NCI-H1930 (cell line): ENCODE results near the gene ARSG.
"Not testable (repeated sequence)": the region's sequence is repeated elsewhere in the genome, so short reads cannot be mapped to it uniquely, and the experiment has no call there.

Experiments
- DNase-seq, 2 experiments: peaks; one replicate each; lab custom pipeline; 2025; lab: John Stamatoyannopoulos, UW

The ARSG gene

DNA sequence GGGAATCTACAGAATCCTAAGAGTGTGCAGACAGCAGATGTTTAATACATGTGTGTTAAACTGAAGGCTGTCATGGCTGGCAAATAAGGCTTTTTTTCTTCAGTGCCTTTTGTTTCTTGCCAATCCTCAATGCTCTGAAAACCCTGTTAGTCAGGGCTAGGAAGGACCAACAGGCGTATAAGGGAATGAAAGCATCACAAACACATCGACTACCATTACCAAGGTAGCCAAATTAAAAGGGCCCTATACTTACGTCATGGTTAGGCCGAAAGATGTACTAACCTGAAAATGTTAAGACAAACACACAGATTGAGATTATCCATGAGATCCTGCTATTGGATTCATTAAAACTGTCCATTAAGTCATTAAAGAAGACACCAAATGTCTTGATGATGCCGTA lies 13.5 kb upstream of the ARSG start:
- no peak for DNase-seq

DNA sequence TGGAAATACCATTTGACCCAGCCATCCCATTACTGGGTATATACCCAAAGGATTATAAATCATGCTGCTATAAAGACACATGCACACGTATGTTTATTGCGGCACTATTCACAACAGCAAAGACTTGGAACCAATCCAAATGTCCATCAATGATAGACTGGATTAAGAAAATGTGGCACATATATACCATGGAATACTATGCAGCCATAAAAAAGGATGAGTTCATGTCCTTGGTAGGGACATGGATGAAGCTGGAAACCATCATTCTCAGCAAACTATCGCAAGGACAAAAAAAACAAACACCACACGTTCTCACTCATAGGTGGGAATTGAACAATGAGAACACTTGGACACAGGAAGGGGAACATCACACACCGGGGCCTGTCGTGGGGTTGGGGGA lies 9.3 kb upstream of the ARSG start:
- DNase-seq = not testable (repeated sequence)

DNA sequence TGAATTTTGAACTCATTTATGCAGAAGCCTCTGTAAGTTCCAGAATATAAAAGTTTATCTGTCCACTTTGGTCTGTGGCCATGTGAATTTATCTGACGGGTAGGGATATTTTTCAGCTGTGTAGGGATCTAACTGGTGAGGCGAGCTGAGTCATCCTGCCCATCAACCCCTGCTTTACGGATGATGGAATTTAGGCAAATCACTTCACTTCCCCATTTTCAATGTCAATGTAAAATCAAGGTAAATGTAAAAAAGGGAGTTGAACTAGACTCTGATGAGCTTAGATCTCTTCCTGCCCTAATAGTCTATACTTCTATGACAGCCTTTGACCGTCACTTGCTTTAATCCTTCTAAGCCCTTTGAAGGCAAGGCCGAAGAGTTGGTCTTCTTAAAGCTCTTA lies 2.9 kb upstream of the ARSG start:
- DNase-seq = no peak

DNA sequence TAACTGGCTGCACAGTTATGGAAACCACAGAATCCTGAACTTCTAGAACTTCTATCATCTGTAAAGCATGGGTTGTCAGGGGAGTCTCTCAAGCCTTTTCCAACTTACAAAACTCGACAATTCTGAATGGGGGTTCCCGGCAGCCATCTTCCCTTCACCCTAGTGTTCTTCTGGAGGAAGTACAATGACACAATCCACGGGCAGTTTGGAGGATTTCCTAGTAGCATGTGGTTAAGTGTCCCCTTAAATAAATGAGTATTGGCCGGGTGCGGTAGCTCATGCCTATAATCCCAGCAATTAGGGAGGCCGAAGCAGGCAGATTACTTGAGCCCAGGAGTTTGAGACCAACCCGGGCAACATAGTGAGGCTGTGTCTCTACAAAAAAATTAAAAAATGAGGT lies 2.5 kb upstream of the ARSG start:
- DNase-seq = no peak

DNA sequence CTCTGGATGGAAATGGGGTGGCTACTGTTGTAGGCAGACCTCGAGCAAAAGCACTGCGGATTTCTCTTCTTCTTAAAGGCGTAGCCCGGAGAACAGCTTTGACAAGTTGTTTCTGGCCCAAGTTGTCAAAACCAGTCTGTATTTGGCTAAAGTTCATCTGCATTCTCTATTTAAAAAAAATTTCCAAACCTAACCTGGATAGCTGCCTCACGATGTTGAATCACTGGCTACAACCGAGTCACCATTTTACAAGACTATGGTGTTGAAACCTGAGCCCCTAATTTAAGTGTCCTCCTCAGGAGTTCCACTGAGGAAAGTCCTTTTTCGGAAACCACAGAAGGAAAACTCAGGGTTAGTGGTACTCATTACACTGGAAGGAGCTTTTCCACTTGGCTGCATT lies 1.8 kb upstream of the ARSG start:
- no peak for DNase-seq

DNA sequence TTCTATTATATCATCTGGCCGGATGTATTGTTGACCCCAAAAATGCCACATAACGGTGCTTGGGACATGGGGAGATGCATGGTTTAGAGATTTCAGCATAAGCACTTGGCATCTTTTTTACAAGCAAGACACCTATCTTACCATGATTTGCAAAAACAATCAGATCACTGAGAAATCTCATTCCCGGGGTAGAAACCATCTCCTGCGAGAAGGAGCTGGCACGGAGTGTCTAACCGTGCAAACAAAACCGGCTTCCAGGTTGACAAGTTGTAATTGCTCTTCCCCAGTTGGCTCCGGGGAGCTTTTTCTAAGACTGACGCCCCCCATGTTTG lies 1.4 kb upstream of the ARSG start:
- DNase-seq = no peak

DNA sequence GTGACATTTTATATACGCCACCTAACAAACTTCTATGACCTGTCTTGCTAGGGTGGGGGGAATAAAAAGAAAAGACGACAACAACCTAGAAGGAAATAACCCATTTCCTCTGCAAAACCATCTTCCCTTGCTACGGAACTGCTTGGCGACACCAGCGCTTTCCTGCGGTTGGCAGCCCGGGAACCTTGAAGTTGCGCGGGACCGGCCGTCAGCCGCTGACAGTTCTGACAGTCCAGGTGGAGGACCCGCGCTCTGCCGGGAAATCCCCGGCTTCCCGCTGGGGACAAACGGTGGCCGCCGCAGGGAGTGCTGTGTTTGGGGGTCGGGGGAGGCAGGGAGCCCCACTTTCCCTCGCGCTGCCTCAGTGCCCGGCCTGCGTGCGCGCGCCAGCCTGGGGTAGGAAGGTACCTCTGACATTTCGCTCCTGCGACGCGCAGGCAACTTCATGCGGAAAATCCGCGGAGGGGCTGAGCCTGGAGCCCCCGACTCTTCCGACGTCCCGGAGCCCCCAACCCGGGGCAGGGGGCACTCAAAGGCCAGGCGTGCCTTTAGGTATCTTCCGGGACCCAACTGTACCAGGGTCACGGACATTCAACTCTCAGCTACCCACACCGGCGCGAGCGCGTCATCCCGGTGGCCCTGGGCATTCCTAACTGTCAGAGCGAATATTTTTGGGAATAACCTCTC lies 884 bp upstream of the ARSG start:
- DNase-seq = peak in 1 of 2 experiments; percentile 14

DNA sequence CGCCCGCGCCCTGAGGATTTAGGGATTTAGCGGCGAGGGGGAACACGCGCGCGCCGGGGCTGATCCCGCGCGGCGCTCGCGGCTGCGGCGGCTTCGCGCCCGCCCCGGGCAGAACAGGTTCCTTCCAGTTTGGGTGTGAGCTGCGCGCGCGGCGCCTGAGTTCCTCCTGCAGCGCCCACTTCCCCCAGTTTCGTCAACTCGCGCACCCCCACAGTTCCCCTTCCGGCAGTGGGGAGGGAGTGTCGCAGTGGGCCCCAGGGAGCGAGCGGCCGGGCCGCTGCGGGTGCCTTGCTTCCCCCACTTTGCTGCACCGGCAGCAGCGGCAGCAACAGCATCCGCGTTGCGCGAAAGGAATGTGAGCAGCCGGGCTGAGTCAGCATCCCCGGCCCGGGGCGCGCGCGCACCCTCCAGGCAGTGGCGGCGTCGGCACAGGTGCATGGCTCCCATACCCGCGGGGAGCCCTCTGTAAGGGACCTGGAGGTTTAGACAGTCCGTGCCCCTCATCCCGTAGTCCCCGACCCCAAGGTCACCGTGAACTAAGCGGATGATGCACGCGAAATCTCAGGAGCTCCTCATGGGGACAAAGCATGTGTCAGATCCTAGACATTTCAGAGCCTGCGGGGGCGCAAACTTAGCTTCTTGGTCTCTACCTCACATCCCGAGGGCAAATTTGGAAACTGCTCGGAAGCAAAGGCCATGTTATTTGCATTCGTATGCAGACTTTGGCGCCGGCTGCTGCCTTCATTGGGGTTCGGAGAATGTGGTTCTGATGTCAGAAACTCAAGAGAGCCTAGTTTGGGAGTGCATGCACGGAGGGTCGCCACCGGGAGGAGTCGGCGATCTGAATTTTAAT lies 767 bp downstream of the ARSG start:
- DNase-seq = peak; percentile 53 to 67

DNA sequence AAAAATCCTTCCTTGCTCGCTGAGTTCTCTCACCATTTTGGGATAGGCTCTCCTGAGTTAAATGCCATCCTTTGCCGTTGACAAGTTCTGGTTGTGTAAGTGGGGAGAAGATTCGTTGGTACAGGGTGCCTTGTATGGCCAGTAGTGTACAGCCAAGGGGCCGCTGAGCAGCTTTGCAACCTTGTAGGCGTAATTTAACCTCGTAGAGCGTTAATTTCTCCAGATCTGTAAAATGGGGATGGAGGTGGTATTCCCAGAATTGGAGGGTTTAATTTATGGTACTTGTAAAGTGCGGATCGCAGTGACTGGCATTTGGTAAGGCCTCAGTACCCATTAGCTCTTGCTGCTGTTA lies 1.4 kb downstream of the ARSG start:
- DNase-seq = no peak

DNA sequence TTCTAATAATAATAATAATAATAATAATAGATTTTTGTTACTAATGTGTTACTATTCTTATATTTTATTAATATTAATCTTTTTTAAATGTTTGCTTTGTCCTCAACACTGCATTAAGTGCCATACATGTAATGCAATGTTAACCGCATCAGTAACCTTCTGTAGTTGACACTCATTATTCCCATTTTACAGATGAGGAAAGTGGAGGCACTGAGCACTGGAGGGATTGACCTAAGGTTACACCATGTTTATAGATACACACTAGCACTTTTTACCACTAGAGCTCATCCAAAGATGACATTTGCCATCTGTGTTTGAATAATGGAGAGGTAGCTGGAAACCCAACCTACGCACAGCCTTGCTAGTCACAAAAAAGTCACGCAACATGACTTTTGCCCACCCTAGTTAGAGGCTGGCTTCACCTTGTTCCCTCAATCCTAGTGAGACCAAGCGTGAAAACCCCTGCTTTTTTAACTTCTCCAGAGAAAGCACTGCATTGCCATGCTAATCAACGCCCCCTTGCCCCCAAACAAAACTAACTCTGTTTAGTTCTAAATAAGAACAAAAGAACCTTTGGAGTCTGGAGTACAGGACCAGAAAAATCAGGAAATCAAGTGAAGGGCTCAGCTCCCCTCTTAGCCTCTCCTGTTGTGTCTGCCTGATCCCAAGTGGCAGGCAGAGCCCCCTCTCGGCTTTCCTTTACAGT lies 2.3 kb downstream of the ARSG start:
- DNase-seq = no peak

DNA sequence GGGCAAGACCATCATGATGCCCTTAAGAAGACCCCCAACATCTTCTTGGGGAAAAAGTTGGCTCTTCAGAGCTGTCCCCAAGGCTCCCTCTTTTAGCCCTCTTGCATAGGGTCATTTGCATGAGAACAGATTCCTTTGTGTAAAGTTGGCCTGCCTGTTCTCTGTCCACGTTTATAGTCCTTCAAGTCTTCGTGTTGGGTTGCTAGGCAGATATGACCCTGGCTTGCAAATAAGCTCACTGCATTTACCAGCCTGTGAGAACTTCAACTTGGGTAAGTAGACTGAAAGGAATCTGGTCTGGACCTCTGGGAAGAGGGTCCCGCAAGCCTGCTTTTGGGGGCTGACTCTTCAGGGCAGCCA lies 2.9 kb downstream of the ARSG start:
- DNase-seq = no peak

DNA sequence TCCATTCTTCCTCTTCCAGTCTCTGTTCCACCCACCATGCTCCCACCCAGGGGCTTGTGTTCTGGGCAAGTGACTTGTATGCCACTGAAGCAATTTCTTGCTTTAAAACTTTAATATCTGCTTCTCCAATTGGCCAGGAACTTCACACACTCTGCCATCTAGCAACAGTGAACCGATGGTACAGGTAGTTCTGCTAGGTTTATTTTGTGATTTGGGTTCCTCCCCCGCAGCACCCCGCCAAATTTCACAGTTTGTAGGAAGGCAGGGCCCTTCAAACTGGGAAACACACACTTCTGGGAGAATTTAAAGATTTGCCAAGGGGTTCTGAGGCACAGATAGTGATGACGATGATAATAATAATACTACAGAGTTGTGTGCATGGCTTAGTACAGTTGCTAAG lies 3.3 kb downstream of the ARSG start:
- DNase-seq = no peak

DNA sequence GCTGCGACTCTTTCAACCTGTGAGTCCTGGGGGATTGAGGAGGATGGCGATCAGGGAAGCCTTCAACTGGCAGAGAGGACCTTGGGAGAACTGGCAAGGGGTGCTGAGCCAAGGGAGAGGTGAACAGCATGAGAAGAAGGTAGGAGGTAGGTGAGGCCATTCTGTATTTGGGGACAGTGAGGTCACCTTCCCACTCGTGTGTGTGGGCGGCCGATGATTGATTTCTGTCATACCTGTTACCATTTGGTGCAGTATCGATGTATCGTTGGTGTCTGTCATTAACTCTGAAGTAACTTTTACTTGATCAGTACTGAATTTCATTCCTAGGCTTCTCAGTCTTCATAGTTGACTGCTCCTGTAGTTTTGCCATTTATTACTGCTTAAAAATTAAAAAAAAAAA lies 3.8 kb downstream of the ARSG start:
- no peak for DNase-seq

DNA sequence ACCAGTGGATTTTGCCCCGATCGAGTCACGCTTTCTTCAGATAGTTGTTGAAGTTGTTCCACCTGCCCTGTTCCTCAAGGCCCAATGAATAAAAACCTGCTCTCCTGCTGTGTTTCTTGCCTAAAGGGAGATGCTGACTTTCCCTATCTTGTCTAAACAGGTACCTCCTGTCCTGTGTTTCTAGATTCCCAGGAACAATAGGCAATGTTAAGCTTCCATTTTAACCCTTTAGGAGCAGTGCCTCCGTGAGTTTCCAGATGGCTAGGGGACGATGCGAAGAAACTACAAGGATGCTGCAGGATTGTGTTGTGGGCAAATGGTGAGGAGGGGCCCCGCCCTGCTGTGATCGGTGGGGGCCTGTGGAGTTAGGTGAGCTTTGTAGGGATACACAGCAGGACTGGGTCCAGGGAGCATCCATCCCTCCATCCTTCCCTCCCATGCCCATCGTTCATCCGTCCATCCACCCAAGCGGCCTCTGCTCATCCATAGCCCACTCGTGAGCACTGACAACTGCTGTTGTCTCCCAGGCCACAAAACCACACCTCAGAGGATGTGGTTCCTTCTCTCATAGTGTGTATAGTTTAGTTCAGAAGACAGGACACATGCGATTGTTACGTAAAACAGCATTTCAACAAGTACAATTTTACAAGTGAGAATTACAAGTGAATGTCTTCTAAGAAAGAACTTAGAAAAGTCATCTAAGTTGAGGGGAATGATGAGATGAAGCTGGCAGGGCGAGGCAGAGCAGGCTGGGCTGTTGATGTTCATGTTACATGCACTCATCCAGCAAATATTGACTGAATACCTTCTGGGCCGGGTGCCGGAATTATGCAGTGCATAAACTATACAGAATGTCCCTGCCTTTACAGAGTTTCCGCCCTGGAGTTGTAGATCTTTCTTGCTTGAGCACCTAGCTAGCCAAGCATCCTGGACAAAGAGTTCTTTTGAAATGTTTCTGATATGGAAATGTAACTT lies 5.2 kb downstream of the ARSG start:
- no peak for DNase-seq

DNA sequence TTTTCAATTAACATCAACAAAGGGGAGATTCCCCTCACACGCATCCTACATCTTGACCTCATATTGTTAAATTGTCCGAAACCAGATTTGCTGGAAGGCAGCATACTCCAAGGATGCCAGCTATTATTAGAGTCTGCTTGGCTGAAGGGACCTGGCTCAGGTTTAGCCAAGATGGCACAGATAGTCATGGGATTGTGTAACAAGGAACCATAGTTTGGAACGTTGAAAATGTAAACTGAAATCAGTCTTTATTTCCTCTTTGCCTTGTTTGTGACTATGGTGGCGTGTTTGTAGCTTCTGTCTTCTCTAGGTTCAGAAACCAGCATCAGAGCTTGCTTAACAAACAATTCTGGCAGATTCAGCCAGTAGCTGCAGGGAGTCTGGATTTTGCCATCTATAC lies 5.9 kb downstream of the ARSG start:
- no peak for DNase-seq

DNA sequence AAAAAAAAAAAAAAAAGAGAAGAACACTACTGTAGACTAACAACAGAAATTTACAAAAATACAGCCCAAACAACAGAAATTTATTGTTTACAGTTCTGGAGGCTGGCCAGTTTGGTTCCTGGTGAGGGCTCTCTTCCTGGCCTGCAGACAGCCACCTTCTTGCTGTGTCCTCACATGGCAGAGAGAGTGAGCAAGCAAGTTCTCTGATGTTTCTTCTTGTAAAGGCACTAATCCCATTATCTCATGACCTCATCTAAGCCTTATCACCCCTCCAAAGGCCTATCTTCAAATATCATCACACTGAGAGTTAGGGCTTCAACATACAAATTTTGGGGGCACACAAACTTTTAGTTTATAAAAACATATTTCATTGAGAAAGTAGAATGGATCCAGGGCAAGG lies 7.3 kb downstream of the ARSG start:
- no peak for DNase-seq

DNA sequence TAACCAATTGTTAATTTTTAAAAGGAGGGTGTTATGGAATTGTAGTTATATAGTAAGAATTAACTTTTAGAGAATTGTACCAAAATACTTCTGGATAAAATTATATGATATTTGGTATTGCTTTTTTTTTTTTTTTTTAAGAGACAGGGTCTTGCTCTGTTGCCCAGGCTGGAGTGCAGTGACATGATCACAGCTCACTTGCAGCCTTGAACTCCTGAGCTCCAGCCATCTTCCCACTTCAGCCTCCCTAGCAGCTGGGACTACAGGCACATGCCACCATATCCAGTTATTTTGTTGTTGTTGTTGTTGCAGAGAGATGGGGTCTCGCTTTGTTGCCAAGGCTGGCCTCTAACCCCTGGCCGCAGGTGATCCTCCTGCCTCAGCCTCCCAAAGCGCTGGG lies 8.5 kb downstream of the ARSG start:
- no peak for DNase-seq

DNA sequence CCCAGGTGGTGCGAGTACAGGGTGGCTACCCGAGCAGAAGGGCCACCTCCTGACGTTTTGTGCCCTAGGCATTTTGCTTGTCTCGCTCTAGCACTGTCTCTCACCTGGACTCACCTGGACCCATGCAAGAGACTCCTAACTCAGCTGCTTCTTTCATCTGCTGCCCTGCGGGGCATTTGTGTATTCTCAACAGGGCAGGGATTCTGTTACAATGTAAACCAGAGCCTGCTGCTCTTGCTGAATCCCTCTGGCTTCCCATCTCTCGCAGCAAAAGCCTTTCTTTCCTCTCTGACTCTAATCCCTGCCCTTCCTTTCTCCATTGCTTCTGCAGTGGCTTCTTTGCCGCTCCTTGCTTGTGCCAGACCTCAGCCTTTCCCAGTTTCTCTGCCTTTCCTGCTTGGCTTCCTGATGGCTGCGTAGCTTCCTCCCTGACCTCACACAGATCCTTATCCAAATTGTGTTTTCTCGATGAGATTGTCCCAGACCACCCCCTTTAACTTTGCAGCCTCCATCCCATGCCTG lies 10.2 kb downstream of the ARSG start:
- DNase-seq = peak in 1 of 2 experiments; percentile 15

DNA sequence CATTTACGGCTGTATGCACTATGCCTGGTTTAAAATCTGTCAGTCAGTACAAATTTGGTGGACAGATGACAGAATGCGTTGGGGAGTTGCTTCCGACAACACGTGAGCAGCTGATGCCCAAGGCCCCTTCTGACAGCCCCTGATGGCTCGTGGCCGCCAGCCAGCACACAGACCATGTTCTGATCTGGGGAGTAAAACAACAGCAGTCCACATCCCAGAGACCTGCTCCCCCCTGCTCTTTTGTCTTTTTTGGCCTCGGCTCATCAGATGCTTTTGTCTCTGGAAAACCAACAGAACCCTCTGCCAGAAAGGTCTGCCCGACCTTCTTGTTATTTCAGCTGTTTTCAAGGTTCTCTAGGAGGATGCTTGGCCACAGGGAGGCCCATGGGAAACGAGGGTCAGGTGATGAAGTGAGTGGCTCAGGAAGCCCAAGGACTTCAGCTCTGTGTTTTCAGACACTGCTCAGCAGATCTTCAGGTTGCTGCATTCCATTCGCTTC lies 10.8 kb downstream of the ARSG start:
- DNase-seq = no peak

DNA sequence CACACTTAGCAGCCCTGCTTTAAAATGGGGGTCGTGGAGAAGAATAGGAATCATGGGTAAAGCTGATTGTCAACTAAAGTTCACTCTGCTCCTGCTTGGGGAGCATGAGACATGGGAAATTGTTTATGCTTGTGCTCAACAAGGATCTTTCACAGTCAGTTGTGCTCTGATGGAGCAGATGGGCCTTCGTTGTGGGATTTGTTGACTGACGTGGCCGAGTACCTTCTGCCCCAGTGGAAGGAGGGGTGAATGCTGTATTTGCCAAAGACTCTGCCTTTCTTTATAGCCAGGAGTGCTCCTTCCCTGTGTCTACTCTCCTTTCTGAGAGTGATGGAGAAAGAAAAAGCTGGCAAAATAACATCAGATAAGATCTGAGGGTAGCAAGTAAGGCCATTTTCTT lies 11.4 kb downstream of the ARSG start:
- no peak for DNase-seq

DNA sequence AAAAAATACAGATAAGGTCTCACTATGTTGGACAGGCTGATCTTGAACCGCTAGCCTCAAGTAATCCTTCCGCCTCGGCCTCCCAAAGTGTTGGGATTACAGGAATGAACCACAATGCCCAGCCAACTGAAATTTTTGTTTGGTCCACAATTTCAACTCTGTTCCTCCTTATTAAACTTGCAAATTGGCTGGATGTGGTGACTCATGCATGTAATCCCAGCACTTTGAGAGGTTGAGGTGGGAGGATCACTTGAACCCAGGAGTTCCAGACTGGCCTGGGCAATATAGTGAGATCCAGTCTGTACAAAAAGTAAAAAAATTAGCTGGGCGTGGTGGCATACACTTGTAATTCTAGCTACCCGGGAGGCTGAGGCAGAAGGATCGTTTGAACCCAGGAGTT lies 13.4 kb downstream of the ARSG start:
- no peak for DNase-seq

DNA sequence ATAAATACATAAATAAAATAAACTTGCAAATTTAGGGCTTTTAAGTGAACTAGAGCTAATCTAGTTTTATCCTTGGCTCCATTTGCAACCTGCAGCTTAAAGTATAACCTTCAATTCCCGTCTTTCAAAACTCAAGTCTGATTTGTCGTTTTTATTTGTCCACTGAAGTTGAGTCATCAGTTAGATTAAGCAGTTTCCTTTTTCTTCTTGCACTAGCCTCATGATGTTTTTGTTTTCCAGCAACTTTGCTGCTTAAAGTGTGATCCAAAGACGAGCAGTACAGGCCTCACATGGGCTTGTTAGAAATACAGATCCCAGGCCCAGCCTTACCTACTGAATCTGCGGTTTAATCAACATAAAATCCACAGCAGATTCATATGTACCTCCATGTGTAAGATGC lies 13.8 kb downstream of the ARSG start:
- no peak for DNase-seq
